HepG2 (cell line): ENCODE data around the gene SLC26A2. TPM values are rescaled to one million over a fixed set of nuclear protein-coding genes. Genes with fewer than 3 reads are reported as not detected.

ENCODE experiments used
- CBX1 ChIP-seq: IDR thresholded peaks from one replicate; pipeline ENCODE4 v1.6.1; 2016; ENCODE audit warnings: antibody characterized with exemption, low read depth
- CHCHD3 ChIP-seq: sonication (generic); formaldehyde crosslinking; IDR thresholded peaks from 2 replicates; pipeline ENCODE4 v1.8.0; 2022; ENCODE audit warnings: mild to moderate bottlenecking, missing genetic modification reagents, moderate library complexity
- KDM2A ChIP-seq: sonication (generic); formaldehyde crosslinking; IDR thresholded peaks from 2 replicates; pipeline ENCODE4 v1.4.0; 2020; ENCODE audit warnings: low read depth, missing genetic modification reagents, borderline replicate concordance
- MED13 ChIP-seq: sonication (generic); formaldehyde crosslinking; IDR thresholded peaks from 2 replicates; pipeline ENCODE4 v1.5.0; 2020; ENCODE audit warnings: missing genetic modification reagents
- MTA1 ChIP-seq: sonication (generic); formaldehyde crosslinking; IDR thresholded peaks from 2 replicates; pipeline ENCODE4 v1.4.0; 2020; ENCODE audit warnings: missing genetic modification reagents, mild to moderate bottlenecking, borderline replicate concordance
- MXD4 ChIP-seq: IDR thresholded peaks from 2 replicates; pipeline ENCODE4 v1.6.1; 2016; ENCODE audit warnings: mild to moderate bottlenecking, missing biosample characterization, missing genetic modification reagents
- ZMYM4 ChIP-seq: sonication (generic); formaldehyde crosslinking; IDR thresholded peaks from 2 replicates; pipeline ENCODE4 v1.8.1; 2023; ENCODE audit warnings: mild to moderate bottlenecking, missing genetic modification reagents
- ZNF329 ChIP-seq: sonication (generic); formaldehyde crosslinking; IDR thresholded peaks from 2 replicates; pipeline ENCODE4 v1.9.0; 2021; ENCODE audit warnings: low read depth, mild to moderate bottlenecking, missing genetic modification reagents
- ZNF619 ChIP-seq: sonication (generic); formaldehyde crosslinking; IDR thresholded peaks from 2 replicates; pipeline ENCODE4 v1.4.0; 2020; ENCODE audit warnings: mild to moderate bottlenecking, missing genetic modification reagents
- ZNF746 ChIP-seq: sonication (generic); formaldehyde crosslinking; IDR thresholded peaks from 2 replicates; pipeline ENCODE4 v1.8.0; 2022; ENCODE audit warnings: mild to moderate bottlenecking, missing genetic modification reagents
- ZNF883 ChIP-seq: sonication (generic); formaldehyde crosslinking; IDR thresholded peaks from 2 replicates; pipeline ENCODE4 v1.5.1; 2020; ENCODE audit warnings: mild to moderate bottlenecking, missing genetic modification reagents; ENCODE audit errors: not compliant biosample characterization
- polyA plus RNA-seq, 8 experiments: library from polyadenylated mRNA; depleted of rRNA in 3 of 8; stranded (reverse) in 7 of 8; unstranded in 1 of 8; fragments of >200 nt; fragmentation: Illumina TruSeq in 4 of 8; extraction: Trizol in 4 of 8; gene quantifications; 2 replicates each; pipeline versions ENCODE4 v1.2.1 to v1.2.3, GENCODE V29; 2011 to 2016; ENCODE audit warnings: low read depth in 4 of 8, missing spikeins in 1 of 8, mixed read lengths in 1 of 8; ENCODE audit not compliant: insufficient read depth in 1 of 8
- total RNA-seq, 5 experiments: library from RNA; depleted of rRNA; stranded (reverse); fragments of >200 nt; fragmentation: Illumina TruSeq; extraction: Trizol; gene quantifications; 2 replicates each; pipeline ENCODE4 v1.2.3, GENCODE V29; 2016; ENCODE audit warnings: low read depth in 1 of 5
- TF ChIP-seq, protein P1 (sequence below): sonication (generic); formaldehyde crosslinking; IDR thresholded peaks from 2 replicates; pipeline ENCODE4 v1.5.1; 2020; ENCODE audit warnings: missing genetic modification reagents, mild to moderate bottlenecking, borderline replicate concordance
- TF ChIP-seq, protein P2 (sequence below): sonication (generic); formaldehyde crosslinking; IDR thresholded peaks from 2 replicates; pipeline ENCODE4 v1.5.1; 2020; ENCODE audit warnings: mild to moderate bottlenecking, moderate library complexity, missing genetic modification reagents
- TF ChIP-seq, protein P3 (sequence below): sonication (generic); formaldehyde crosslinking; IDR thresholded peaks from 2 replicates; pipeline ENCODE4 v1.4.0; 2020; ENCODE audit warnings: mild to moderate bottlenecking, missing genetic modification reagents
- TF ChIP-seq, protein P4 (sequence below): sonication (generic); formaldehyde crosslinking; IDR thresholded peaks from 2 replicates; pipeline ENCODE4 v1.8.1; 2022; ENCODE audit warnings: mild to moderate bottlenecking, missing genetic modification reagents
- TF ChIP-seq, protein P5 (sequence below): sonication (generic); formaldehyde crosslinking; IDR thresholded peaks from 2 replicates; pipeline ENCODE4 v1.5.0; 2020; ENCODE audit warnings: missing genetic modification reagents
- TF ChIP-seq, protein P6 (sequence below): sonication (generic); formaldehyde crosslinking; IDR thresholded peaks from 2 replicates; pipeline ENCODE4 v1.8.1; 2022; ENCODE audit warnings: low read depth, mild to moderate bottlenecking, missing genetic modification reagents

Gene SLC26A2
- total and polyA plus RNA-seq, 2 of the 13 experiments (the other 11 are each of a cell fraction or from before 2014, with no cell fraction given): 2.2 to 7.9 TPM

DNA sequence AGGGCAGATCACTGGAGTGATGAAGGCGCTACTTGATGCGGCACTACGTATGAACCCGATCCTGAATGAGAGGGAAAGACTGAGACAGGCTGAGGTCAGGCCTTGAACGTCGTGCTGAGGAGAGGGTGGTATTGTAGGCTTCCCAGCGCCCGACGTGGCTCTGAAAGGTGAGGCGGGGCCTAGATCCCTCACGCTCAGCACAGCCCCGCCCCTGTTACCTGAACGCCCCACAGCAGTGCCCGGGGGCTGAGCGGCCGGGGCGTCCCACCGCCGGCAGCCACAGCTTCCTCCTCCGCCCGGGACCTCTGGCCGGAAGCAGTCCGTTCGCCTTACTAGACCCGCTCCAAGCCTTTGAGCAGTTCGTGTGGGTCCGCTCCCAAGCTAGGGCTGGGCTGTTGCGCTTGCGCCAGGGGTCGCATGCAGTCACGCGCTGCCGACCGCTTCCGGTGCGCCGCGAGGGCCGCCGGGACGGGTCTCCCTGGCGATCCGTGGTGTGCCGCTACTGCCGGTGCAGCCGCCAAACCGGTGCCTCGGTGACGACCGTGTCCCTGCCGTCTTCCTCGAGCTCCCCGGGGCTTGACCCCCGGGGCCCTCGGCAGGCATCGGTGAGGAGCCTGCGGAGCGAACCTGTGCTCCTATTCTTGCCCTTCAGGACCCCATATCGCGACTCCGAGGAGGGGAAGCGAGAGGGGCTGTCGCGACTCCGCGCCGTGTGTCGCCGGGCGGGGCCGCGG lies 39.9 kb downstream of the SLC26A2 start, which contains the start of the genes HMGXB3 and TIGD6 (continued):
- TF ChIP-seq, protein P1, sequence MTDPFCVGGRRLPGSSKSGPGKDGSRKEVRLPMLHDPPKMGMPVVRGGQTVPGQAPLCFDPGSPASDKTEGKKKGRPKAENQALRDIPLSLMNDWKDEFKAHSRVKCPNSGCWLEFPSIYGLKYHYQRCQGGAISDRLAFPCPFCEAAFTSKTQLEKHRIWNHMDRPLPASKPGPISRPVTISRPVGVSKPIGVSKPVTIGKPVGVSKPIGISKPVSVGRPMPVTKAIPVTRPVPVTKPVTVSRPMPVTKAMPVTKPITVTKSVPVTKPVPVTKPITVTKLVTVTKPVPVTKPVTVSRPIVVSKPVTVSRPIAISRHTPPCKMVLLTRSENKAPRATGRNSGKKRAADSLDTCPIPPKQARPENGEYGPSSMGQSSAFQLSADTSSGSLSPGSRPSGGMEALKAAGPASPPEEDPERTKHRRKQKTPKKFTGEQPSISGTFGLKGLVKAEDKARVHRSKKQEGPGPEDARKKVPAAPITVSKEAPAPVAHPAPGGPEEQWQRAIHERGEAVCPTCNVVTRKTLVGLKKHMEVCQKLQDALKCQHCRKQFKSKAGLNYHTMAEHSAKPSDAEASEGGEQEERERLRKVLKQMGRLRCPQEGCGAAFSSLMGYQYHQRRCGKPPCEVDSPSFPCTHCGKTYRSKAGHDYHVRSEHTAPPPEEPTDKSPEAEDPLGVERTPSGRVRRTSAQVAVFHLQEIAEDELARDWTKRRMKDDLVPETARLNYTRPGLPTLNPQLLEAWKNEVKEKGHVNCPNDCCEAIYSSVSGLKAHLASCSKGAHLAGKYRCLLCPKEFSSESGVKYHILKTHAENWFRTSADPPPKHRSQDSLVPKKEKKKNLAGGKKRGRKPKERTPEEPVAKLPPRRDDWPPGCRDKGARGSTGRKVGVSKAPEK (CRISPR knock-in tag): peak; percentile 73; the same call in 1 of the 2 replicates
- TF ChIP-seq KDM2A (CRISPR knock-in tag) (peak; percentile 84), MXD4 (peak; percentile 94), MTA1 (0 out of 2 replicates have a peak, but pooled peaks have one; percentile 18), ZNF883 (CRISPR knock-in tag) (no peak), ZNF619 (CRISPR knock-in tag) (peak; percentile 72; the same call in 1 of the 2 replicates), CBX1 (peak; percentile 97), MED13 (CRISPR knock-in tag) (0 out of 2 replicates have a peak, but pooled peaks have one; percentile 42), CHCHD3 (CRISPR knock-in tag) (peak; percentile 86; the same call in 1 of the 2 replicates), ZNF329 (CRISPR knock-in tag) (peak; percentile 21; the same call in 1 of the 2 replicates), ZNF746 (CRISPR knock-in tag) (0 out of 2 replicates have a peak, but pooled peaks have one; percentile 13), ZMYM4 (CRISPR knock-in tag) (peak; percentile 93)
- TF ChIP-seq, protein P2, sequence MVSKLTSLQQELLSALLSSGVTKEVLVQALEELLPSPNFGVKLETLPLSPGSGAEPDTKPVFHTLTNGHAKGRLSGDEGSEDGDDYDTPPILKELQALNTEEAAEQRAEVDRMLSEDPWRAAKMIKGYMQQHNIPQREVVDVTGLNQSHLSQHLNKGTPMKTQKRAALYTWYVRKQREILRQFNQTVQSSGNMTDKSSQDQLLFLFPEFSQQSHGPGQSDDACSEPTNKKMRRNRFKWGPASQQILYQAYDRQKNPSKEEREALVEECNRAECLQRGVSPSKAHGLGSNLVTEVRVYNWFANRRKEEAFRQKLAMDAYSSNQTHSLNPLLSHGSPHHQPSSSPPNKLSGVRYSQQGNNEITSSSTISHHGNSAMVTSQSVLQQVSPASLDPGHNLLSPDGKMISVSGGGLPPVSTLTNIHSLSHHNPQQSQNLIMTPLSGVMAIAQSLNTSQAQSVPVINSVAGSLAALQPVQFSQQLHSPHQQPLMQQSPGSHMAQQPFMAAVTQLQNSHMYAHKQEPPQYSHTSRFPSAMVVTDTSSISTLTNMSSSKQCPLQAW (CRISPR knock-in tag): peak; percentile 90
- TF ChIP-seq, protein P3, sequence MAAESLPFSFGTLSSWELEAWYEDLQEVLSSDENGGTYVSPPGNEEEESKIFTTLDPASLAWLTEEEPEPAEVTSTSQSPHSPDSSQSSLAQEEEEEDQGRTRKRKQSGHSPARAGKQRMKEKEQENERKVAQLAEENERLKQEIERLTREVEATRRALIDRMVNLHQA (CRISPR knock-in tag): no peak
- TF ChIP-seq, protein P4, sequence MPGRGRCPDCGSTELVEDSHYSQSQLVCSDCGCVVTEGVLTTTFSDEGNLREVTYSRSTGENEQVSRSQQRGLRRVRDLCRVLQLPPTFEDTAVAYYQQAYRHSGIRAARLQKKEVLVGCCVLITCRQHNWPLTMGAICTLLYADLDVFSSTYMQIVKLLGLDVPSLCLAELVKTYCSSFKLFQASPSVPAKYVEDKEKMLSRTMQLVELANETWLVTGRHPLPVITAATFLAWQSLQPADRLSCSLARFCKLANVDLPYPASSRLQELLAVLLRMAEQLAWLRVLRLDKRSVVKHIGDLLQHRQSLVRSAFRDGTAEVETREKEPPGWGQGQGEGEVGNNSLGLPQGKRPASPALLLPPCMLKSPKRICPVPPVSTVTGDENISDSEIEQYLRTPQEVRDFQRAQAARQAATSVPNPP (CRISPR knock-in tag): no peak
- TF ChIP-seq, protein P5, sequence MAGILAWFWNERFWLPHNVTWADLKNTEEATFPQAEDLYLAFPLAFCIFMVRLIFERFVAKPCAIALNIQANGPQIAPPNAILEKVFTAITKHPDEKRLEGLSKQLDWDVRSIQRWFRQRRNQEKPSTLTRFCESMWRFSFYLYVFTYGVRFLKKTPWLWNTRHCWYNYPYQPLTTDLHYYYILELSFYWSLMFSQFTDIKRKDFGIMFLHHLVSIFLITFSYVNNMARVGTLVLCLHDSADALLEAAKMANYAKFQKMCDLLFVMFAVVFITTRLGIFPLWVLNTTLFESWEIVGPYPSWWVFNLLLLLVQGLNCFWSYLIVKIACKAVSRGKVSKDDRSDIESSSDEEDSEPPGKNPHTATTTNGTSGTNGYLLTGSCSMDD (CRISPR knock-in tag): 0 out of 2 replicates have a peak, but pooled peaks have one; percentile 20
- TF ChIP-seq, protein P6, sequence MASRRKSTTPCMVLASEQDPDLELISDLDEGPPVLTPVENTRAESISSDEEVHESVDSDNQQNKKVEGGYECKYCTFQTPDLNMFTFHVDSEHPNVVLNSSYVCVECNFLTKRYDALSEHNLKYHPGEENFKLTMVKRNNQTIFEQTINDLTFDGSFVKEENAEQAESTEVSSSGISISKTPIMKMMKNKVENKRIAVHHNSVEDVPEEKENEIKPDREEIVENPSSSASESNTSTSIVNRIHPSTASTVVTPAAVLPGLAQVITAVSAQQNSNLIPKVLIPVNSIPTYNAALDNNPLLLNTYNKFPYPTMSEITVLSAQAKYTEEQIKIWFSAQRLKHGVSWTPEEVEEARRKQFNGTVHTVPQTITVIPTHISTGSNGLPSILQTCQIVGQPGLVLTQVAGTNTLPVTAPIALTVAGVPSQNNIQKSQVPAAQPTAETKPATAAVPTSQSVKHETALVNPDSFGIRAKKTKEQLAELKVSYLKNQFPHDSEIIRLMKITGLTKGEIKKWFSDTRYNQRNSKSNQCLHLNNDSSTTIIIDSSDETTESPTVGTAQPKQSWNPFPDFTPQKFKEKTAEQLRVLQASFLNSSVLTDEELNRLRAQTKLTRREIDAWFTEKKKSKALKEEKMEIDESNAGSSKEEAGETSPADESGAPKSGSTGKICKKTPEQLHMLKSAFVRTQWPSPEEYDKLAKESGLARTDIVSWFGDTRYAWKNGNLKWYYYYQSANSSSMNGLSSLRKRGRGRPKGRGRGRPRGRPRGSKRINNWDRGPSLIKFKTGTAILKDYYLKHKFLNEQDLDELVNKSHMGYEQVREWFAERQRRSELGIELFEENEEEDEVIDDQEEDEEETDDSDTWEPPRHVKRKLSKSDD (CRISPR knock-in tag): peak; percentile 57; the same call in 1 of the 2 replicates
